Psoas muscle (tissue), 8 donors: ENCODE measurements around the gene WT1. TPM values are rescaled to one million over a fixed set of nuclear protein-coding genes. Genes with fewer than 3 reads are reported as not detected.

ENCODE experiments used
- ATAC-seq, 4 donors: fragments of 200-7000 bp; cut with Tn5 transposase; one replicate each; pipeline ENCODE4 v1.9.1; 2020; ENCODE audit warnings: moderate library complexity in 3 of 4, mild to moderate bottlenecking in 2 of 4
- DNase-seq, 2 donors: peaks; one replicate each; pipeline ENCODE4 v3.0.0-alpha.2; 2020
- H3K27ac ChIP-seq: fragments of 200-600 bp; one replicate; pipeline ENCODE4 v1.8.0; 2022
- H3K27me3 ChIP-seq, 3 donors: fragments of 200-600 bp in 1 of 3; one replicate each; pipeline versions ENCODE4 v1.6.1 to v1.8.0; 2013 to 2022; ENCODE audit warnings: low read length in 2 of 3, mild to moderate bottlenecking in 2 of 3, moderate library complexity in 1 of 3; ENCODE audit not compliant: insufficient read depth in 3 of 3
- H3K36me3 ChIP-seq, 2 donors: fragments of 200-600 bp in 1 of 2; one replicate each; pipeline versions ENCODE4 v1.6.1 to v1.8.0; 2013 to 2022; ENCODE audit warnings: low read depth in 1 of 2, mild to moderate bottlenecking in 1 of 2, moderate library complexity in 1 of 2; ENCODE audit not compliant: insufficient read depth in 1 of 2
- H3K4me1 ChIP-seq: fragments of 200-600 bp; one replicate; pipeline ENCODE4 v1.8.0; 2022
- H3K4me3 ChIP-seq: fragments of 200-600 bp; one replicate; pipeline ENCODE4 v1.8.0; 2022; ENCODE audit warnings: mild to moderate bottlenecking
- H3K9me3 ChIP-seq: fragments of 200-600 bp; one replicate; pipeline ENCODE4 v1.8.0; 2022
- WGBS, 3 donors: extraction: QIAGEN DNeasy Blood & Tissue Kit; methylation state at CpG; one replicate each; pipeline versions ENCODE4 v1.1.6 to v1.1.7; 2013; 5-methylcytosine and 5-hydroxymethylcytosine counted together
- intact Hi-C, 2 donors: fragments of 100-400 bp; cut with DNase I; formaldehyde crosslinking; loops; one replicate each; pipeline versions ENCODE4 v1.11.0 to v1.14.2; 2022
- polyA plus RNA-seq, 3 donors: library from polyadenylated mRNA; stranded (reverse); fragments of 200-250 nt; gene quantifications; one replicate each; pipeline ENCODE4 v1.2.3, GENCODE V29; 2013
- total RNA-seq, 4 donors: library from RNA; stranded (reverse); fragmentation: NEBNext Ultra II Directional in 2 of 4; extraction: Animal tissue kit (Norgen Biotek cat#: 25700) in 2 of 4; gene quantifications; one replicate each; pipeline versions ENCODE4 v1.2.1 to v1.2.4, GENCODE V29; 2021 to 2023
- TF ChIP-seq, protein P1 (sequence below): fragments of 200-600 bp; IDR thresholded peaks from one replicate; pipeline ENCODE4 v1.8.0; 2022; ENCODE audit warnings: antibody characterized with exemption
- donor health status: healthy with polysubstance abuse.
- donor health status: DM: no; HTN: no; CAD: no; lungs with moderate emphysema.
- donor health status: Bipolar disorder and iron deficiency.
- donor health status: healthy.
- donor health status: DM: yes; HTN: yes; CAD: no.
- donor health status: DM: no; HTN: no; CAD: no.
- donor health status: DM: no; HTN: no; CAD: no.
- donor health status: DM: yes; HTN: yes; CAD: no.

The WT1 gene
- total and polyA plus RNA-seq, 7 donors, result 0.03 to 1.5 (median 0.21) TPM; not detected in 2

DNA sequence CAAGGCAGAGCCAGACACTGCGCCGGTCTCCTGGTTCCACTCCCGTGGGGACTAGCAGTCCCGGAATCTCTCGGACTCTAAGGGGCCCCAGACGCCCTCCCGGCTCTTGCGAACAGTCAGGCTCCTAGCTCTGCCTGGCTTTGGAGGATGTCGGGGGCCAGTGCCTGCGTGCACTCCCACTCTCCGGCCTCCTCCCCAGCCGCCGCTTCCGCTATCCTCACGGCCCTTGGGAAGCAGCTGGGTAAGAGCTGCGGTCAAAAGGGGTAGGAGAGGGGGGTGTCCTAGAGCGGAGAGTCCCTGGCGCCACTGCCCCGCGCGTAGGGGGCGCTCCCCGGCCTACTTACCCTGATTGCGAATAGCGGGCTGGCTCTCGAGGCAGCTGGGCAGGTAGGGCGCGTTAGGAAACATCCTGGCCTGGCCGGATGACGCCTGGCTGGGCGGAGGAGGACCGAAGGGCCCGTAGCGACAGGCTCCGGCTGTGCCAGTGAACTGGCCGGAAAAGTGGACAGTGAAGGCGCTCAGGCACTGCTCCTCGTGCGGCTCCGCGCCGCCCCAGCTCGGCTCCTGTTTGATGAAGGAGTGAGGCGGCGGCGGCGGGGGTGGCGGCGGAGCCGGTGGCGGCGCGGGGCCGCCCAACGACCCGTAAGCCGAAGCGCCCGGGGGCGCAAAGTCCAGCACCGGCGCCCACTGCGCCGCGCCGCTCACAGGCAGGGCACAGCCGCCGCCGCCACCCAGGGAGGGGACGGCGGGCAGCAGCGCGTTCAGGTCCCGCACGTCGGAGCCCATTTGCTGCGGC, 785 bp downstream of the WT1 start:
- TF ChIP-seq, protein P1, sequence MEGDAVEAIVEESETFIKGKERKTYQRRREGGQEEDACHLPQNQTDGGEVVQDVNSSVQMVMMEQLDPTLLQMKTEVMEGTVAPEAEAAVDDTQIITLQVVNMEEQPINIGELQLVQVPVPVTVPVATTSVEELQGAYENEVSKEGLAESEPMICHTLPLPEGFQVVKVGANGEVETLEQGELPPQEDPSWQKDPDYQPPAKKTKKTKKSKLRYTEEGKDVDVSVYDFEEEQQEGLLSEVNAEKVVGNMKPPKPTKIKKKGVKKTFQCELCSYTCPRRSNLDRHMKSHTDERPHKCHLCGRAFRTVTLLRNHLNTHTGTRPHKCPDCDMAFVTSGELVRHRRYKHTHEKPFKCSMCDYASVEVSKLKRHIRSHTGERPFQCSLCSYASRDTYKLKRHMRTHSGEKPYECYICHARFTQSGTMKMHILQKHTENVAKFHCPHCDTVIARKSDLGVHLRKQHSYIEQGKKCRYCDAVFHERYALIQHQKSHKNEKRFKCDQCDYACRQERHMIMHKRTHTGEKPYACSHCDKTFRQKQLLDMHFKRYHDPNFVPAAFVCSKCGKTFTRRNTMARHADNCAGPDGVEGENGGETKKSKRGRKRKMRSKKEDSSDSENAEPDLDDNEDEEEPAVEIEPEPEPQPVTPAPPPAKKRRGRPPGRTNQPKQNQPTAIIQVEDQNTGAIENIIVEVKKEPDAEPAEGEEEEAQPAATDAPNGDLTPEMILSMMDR, result no peak
- Histone ChIP-seq H3K4me3 (peak overlapping the region; percentile 39), H3K36me3 (no peaks in the 10 kb centered on the region), H3K9me3 (no peaks in the 10 kb centered on the region), H3K4me1 (no peaks in the 10 kb centered on the region), H3K27me3 (peaks cover 4 to 96% (median 60%) of the 10 kb centered on the region in 3 donors), H3K27ac (no peak overlapping the region)
- ATAC-seq (peak in 1 of 4 donors; percentile 9), DNase-seq (no peak)
- intact Hi-C loops, result no loop called here
- WGBS, 3 donors, result 0 to 1% (median 1%) methylated on average over 58 to 77 of the region's 77 CpGs

DNA sequence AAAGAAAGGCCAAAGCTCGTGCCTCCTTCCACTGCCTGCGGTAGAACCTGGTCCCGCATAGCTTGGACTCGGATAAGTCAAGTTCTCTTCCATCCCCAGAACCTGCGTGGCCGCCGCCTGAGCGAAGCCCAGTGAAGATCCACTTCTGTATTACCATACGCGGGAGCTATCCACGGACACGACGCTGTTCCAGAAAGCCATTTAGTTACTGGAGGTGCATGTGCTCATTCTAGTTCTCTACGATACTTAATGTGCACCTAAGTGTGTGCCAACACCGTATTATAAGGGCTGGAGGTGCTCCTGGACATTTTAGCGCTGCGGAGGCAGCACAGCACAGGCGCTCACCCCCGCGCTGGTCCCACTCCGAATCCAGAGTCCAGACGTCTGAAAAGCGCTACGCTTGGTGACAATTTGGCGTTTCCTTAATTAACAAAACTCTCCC, 1.4 kb downstream of the WT1 start:
- WGBS, 3 donors, result 4 to 8% (median 6%) methylated on average over 25 of the region's 25 CpGs
- Histone ChIP-seq H3K27ac (no peak overlapping the region), H3K27me3 (peaks cover 4 to 96% (median 57%) of the 10 kb centered on the region in 3 donors), H3K4me3 (peak overlapping the region; percentile 51), H3K36me3 (no peaks in the 10 kb centered on the region), H3K9me3 (no peaks in the 10 kb centered on the region), H3K4me1 (no peaks in the 10 kb centered on the region)
- ATAC-seq (peak in 1 of 4 donors; percentile 6), DNase-seq (no peak)
- intact Hi-C loops, result no loop called here
- TF ChIP-seq, protein P1, result no peak

DNA sequence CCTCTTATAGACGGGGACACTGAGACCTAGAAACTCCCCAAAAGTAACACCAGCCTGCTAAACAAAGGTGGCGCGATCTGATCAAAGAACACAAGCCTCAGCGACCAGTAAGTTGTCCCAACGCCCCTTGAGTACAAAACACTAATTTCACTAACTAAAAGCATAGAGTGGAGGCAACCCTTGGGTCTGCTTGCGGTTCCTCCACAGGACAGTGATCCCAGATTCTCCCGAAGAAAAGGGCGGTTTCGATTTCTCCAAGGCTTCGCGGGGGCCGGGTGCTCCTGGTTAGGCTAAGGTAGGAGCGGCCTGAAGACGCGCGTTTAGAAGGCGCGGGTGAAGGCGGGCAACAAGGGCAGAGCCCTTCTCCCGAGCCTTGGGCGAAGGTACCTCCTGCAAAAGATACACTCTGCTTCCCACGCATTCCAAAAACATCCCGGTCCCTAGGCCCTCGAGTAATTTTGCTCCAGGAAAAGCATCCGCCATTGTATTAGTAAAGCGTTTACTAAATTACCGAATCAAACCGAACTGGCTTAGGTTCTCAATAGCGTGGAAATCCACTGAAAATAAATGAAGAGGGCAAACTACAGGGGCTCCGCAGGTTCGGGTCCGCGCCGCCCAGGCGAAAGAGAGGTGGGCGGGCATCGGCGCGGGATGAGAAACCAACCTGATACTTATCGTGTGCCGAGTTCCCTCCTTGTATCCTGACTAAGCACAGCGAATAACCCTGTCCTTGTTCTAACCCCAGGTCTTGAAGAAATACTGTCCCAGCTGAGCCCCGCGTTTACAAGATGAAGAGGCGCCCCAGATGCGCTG, 2.0 kb downstream of the WT1 start:
- peaks cover 4 to 97% (median 55%) of the 10 kb centered on the region in 3 donors for H3K27me3 ChIP-seq
- intact Hi-C loops, result no loop called here
- no peak overlapping the region for H3K27ac ChIP-seq

DNA sequence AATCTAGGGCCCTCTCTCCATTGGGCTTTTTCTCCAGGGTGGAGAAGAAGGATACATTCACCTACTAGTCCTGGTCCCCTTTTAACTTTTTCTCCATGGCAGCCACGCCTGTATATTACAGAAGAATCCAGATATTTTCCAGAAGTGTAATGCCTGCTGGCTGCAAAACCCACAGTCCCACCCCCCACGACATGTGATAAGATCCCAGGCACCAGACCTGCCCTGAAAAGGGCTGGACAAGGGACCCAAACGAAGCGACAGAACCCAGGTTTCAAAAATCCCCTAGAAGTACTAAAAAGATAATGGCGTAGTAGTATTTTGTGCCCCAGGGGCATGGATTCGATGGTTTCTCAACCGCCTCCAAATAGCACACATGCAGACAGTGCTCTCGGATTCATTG, 2.8 kb downstream of the WT1 start:
- H3K27me3 ChIP-seq, result peaks cover 4 to 97% (median 53%) of the 10 kb centered on the region in 3 donors
- 28 to 39% (median 31%) methylated on average over 8 of the region's 8 CpGs for WGBS, 3 donors
- H3K36me3 ChIP-seq, result no peaks in the 10 kb centered on the region
- no peak for ATAC-seq
- H3K27ac ChIP-seq, result no peak overlapping the region
- no peaks in the 10 kb centered on the region for H3K4me1 ChIP-seq
- intact Hi-C loops, result no loop called here
- no peaks in the 10 kb centered on the region for H3K9me3 ChIP-seq
- no peak for DNase-seq
- TF ChIP-seq, protein P1, result no peak
- H3K4me3 ChIP-seq, result no peak overlapping the region

More for the DNA sequence above, 2.0 kb downstream of the WT1 start:
- no peaks in the 10 kb centered on the region for H3K9me3 ChIP-seq
- H3K36me3 ChIP-seq, result no peaks in the 10 kb centered on the region
- TF ChIP-seq, protein P1, result no peak
- no peak for ATAC-seq
- WGBS, 3 donors, result 6 to 12% (median 7%) methylated on average over 46 of the region's 46 CpGs
- DNase-seq, result no peak
- peak overlapping the region; percentile 51 for H3K4me3 ChIP-seq
- H3K4me1 ChIP-seq, result no peaks in the 10 kb centered on the region
